ENCODE results near the gene CPE. TPM values are rescaled to one million over a fixed set of nuclear protein-coding genes. Genes with fewer than 3 reads are reported as not detected.

CPE gene
- total RNA-seq, 1 donor from 2014 or later: 43.5 TPM

DNA sequence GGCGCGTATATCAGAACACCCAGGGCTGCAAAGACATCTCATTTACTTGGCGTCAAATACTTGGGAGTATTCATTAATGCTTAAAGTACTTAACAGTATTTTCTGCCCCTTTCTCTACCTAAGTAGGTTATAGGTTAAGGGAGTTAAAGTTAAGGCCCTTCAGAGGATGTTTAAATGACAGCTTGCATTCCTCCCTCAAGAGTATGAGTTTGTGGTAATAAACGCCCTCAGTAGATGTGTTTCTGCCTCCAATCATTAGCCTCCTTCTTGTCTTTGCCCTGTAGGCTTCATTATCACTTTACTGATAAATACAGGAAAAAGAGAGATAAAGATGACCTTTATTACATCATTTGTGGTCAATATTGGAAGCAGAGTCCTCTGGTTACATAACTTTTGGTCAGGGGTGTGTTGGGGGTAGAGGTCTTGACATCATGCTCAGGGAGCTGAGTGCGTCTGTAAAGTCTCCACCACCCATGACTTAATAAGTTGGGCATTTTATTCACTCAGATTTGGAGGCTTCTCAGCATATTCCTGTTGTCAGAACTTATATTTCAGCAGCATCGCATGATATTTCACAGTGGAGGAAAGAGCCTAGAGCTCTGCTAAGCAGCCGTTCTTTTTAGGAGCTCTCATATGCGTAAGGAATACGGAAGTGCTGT lies 145.9 kb downstream of the CPE start:
- no peak for DNase-seq (ENCODE audit: low spot score)
- intact Hi-C loops (cut with DNase I): no loop called here

DNA sequence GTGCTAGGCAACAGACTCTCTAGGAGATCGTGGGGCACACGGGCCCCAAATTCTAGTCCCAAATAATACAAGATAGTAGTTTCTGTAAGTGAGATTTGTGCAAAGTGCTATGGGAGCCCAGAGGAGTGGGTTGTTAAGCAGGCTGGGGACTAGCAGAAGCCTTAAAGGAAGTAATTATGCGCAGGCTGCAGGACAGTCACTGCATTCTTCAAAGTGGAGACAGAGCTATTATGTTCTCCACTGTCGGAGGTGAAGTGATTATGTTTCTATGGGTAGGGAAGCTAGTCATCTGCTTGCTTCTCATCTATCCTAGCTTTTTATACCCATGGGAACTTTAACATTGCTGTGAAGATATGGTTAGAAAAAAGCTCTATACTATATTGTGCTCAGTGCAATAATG lies 154.2 kb downstream of the CPE start:
- intact Hi-C loops (cut with DNase I): no loop called here
- DNase-seq (ENCODE audit: low spot score): no peak

DNA sequence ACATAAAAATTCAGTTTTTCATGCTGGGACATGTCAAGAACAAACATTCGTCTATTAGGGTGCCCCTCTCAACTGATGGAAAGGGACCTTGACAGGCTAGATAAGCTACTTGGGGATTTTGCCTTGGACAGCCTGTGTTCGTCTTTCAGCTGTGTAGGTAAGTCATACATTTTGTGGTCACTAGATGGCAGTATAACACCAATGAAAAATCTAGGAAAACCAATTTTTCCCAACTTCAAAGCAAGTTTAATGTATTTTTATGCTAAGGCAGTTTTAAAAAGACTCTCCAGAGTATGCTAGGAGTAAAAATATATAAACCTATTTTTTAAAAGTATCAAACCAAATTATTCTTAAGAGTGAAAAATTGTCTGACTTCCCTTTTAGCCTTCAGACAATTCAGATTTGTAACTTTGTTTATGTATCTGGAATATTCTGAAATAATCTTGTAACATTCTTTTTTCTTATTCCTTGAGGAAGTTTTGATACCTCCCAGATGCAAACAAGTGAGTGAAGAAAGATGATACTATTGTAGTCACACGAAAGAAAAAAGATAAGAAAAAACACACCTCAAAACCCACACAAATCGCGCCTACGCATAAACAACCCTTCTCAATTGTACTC lies 158.3 kb downstream of the CPE start:
- intact Hi-C loops (cut with DNase I): loop anchor here (2.0 kb wide), 1 partner anchor 556 kb away; no protein-coding TSS in a partner anchor
- no peak for DNase-seq (ENCODE audit: low spot score)

DNA sequence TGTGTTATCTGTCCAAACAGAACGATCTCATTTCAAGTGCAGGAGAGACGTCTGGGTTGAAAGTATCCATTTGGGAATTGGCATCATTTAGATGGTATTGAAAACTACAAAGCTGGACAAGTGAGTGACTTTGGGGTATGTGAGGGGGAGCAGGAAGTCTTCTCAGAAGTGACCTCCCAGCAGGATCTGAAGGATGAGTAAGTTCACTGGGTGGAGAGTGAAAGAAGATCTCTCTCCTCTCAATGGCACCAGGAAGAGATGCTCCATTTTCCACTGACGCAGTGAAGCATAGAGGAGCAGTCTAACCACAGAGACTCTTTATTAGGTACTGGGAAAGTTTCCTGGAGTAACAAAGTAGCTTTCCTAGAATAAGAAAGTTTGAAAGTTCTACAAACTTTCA lies 161.0 kb downstream of the CPE start:
- DNase-seq (ENCODE audit: low spot score): no peak
- intact Hi-C loops (cut with DNase I): no loop called here

DNA sequence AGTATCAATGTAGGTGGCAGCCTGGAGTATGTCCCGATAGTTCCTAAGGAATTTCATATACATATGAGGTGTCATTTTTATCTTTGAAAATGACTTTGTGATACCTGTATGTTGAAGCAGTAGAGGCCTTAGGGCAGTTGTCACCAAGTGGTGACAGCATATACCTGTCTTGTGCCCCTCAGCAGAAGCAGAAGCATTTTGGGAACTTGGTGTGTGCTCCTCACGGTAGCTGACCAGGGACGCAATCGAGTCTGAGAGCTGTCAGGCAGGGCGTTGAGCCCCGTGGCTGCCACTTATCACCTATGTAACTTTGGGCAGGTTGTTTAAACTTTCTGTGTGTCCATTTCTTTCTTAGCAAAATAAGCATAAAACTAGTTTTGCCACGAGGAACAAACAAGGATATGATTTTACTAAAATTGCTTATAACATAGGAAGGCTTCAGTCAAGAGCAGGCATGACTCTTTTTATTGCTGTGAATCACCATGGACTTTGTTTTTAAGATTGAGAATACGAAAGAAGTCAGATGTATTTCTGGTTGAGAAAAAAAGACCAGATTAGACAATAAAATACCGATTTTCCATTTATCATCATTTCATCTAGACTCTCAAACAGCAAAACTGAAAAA lies 161.5 kb downstream of the CPE start:
- intact Hi-C loops (cut with DNase I): no loop called here
- DNase-seq (ENCODE audit: low spot score): no peak

DNA sequence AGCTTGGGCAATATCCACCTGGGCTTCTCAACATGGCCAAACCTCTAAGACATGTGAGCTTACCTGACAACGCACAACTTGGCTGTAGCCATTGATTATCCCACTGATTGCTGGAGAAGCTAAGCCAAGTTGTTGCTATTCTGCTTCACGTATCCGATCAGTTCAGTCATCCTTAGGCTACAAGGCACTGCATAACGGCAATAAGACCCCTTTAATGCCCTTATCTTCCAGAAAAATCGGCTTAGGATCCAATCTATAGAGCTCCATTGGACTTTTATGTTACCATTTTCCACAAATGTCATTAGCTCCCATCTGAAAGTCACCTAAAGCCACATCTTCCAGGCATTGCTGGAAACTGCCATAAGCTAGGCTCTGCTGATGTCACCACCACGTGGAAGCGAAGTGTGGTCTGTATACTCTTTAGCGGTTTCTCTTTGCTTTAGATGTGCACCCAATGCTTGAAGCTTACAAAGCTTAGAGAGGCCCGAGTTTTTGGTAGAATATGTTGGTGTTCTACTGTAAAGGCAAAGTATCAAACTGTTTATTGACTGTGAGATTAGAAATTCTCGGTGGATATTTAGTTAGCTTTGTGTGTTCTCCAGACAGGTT lies 163.1 kb downstream of the CPE start:
- no peak for DNase-seq (ENCODE audit: low spot score)
- intact Hi-C loops (cut with DNase I): no loop called here

DNA sequence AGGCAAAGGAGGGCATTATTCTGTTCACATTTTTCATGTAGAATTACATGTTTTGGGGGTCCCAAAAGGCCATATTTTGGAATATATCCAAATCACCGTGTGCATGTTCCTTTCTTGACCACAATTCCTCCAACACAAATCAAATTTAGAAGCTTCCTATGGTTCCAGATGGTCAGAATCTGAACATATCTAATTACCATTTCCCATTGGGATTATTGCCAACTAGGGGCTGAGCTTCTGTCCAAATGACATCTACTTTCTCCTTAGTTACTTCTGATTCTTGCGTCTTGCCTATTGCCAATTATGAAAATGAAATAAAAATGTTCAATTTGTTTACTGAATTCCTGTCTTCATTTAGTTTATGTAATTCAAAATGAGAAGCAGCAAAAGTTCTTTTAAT lies 163.7 kb downstream of the CPE start:
- DNase-seq (ENCODE audit: low spot score): no peak
- intact Hi-C loops (cut with DNase I): no loop called here

Small RNAs within 50 kb of the gene (microRNA-seq; reads per million reads assigned to microRNA genes)
- not detected for gene MIR578

Other genes starting within 250 kb of the CPE start
- 13.1 TPM for gene KLHL2, start 171.4 kb upstream of the CPE start, total RNA-seq
- gene MSMO1, start 51.3 kb upstream of the CPE start, total RNA-seq: 19.8 TPM

Data from cardiac septum (tissue), 1 donor.